ENCODE data around the gene CDC42BPA. TPM values are rescaled to one million over a fixed set of nuclear protein-coding genes. Genes with fewer than 3 reads are reported as not detected.

Gene CDC42BPA
- total RNA-seq, 2 experiments from 2014 or later, result 6.0 to 7.8 TPM

DNA sequence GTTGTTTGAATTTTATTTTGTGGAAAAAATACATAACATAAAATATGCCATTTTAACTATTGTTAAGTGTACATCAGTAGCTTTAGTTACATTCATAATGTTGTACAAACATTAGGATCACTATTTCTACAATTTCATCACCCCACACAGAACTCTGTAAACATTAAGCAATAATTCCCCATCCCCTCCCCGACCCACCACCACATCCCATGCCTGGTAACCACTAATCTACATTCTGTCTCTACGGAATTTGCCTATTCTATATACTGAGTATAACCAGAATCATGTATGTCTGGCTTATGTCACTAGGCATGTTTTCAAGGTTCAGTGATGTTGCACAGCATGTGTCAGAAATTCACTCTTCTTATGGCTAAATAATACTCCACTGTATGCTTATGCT, 47.7 kb downstream of the CDC42BPA start:
- DNase-seq (no peak), ATAC-seq (no peak)
- POLR2A ChIA-PET, result no interaction called here
- CTCF ChIA-PET, result no interaction called here
- no peaks in the 10 kb centered on the region for H3K36me3 Mint-ChIP-seq (ENCODE audit: low read depth)
- no peak overlapping the region for H3K27ac Mint-ChIP-seq
- H3K4me3 Mint-ChIP-seq, result no peak overlapping the region
- intact Hi-C loops (cut with DNase I, micrococcal nuclease), result no loop called here
- H3K27me3 Mint-ChIP-seq, result peaks cover 11% of the 10 kb centered on the region
- H3K4me1 Mint-ChIP-seq, result no peaks in the 10 kb centered on the region
- H3K9me3 Mint-ChIP-seq (ENCODE audit: low read depth), result no peaks in the 10 kb centered on the region

DNA sequence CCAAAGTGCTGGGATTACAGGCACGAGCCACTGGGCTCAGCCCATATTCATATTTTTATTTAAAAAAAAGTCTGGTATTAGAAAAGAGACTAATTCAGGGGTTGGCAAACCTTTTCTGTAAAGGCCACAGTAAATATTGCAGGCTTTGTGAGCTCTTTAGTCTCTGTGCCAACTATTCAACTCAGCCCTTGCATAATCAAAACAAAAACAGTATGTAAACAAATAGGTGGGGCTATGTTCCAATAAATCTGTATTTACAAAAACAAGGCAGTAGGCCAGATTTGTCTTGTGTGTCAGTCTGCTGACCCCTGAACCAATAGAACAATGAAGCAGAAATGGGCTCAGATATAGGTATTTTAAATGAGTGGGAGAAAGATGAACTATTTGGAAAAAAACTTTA, 49.3 kb downstream of the CDC42BPA start:
- intact Hi-C loops (cut with DNase I, micrococcal nuclease), result no loop called here
- no peak for ATAC-seq
- no peak for DNase-seq
- no peak overlapping the region for H3K4me3 Mint-ChIP-seq
- H3K9me3 Mint-ChIP-seq (ENCODE audit: low read depth), result no peaks in the 10 kb centered on the region
- no peaks in the 10 kb centered on the region for H3K36me3 Mint-ChIP-seq (ENCODE audit: low read depth)
- ChIA-PET CTCF (no interaction called here), POLR2A (no interaction called here)
- no peaks in the 10 kb centered on the region for H3K4me1 Mint-ChIP-seq
- H3K27ac Mint-ChIP-seq, result no peak overlapping the region
- peaks cover 14% of the 10 kb centered on the region for H3K27me3 Mint-ChIP-seq

DNA sequence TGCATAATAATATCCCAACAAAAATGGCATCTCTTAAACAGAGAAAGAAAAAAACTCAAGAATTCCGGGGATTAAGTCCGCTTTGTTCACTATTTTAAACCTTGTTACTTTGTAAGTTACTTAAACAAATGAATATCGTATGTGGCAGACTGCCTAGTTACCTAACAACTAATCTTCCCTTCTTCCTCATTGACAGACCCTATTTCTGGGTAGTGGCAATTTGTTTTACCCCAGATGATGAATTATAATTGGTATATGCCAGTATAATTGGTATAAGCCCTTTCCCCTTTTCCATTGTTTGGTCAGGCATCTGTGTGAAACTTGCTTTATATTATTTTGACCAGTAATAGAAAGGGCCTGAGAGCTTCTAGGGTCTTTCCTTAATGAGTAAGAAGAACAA, 52.4 kb downstream of the CDC42BPA start:
- ATAC-seq, result no peak

DNA sequence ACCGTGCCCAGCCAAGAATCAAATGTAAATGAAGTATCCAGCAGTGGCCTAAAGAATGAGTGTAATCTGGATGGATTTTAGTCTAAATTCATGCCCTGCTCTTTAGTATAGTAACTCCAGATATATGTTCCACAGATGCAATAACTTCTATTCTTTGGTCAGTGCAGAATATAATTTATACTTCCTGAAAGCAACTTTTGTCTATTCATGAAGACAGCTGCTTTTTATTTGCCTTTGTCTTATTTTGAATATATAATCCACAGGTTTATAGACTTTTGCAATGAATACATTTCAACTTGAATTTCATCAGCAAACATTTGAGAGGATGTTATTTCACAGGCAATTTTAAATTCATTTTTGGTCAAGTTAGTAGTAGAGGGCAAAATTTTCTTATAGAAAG, 54.4 kb downstream of the CDC42BPA start:
- Mint-ChIP-seq H3K36me3 (ENCODE audit: low read depth) (no peaks in the 10 kb centered on the region), H3K27me3 (peaks cover 12% of the 10 kb centered on the region), H3K9me3 (ENCODE audit: low read depth) (no peaks in the 10 kb centered on the region), H3K4me3 (no peak overlapping the region), H3K27ac (no peak overlapping the region), H3K4me1 (no peaks in the 10 kb centered on the region)
- intact Hi-C loops (cut with DNase I, micrococcal nuclease), result no loop called here
- CTCF ChIA-PET, result no interaction called here
- no peak for ATAC-seq
- POLR2A ChIA-PET, result no interaction called here
- no peak for DNase-seq

More for the DNA sequence above, 52.4 kb downstream of the CDC42BPA start:
- peaks cover 12% of the 10 kb centered on the region for H3K27me3 Mint-ChIP-seq
- H3K9me3 Mint-ChIP-seq (ENCODE audit: low read depth), result no peaks in the 10 kb centered on the region
- no peaks in the 10 kb centered on the region for H3K36me3 Mint-ChIP-seq (ENCODE audit: low read depth)
- H3K4me3 Mint-ChIP-seq, result no peak overlapping the region
- no peak overlapping the region for H3K27ac Mint-ChIP-seq
- intact Hi-C loops (cut with DNase I, micrococcal nuclease), result no loop called here
- DNase-seq, result no peak
- CTCF ChIA-PET, result no interaction called here
- H3K4me1 Mint-ChIP-seq, result no peaks in the 10 kb centered on the region
- POLR2A ChIA-PET, result no interaction called here

DNA sequence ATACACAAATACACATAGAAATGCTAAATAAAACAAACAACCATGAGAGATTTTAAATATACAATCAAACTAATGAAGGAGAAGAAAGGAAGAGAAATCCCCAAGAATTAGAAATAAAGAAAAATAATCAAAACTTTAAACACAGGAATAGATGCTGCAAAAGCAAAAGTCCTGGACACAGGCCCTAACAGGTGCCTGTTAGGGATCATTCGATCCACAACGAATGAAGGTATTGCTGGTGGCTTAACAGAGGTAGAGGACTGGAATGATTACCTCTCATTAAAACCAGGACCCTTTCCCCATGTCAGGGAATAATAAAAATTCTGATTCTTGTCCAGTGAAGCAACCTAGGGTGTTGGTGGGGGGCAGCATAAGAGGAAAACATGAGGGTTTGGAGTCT, 56.8 kb downstream of the CDC42BPA start:
- ChIA-PET CTCF (no interaction called here), POLR2A (no interaction called here)
- intact Hi-C loops (cut with DNase I, micrococcal nuclease), result no loop called here
- H3K4me1 Mint-ChIP-seq, result no peaks in the 10 kb centered on the region
- peaks cover 4% of the 10 kb centered on the region for H3K27me3 Mint-ChIP-seq
- DNase-seq, result no peak
- no peak overlapping the region for H3K27ac Mint-ChIP-seq
- H3K36me3 Mint-ChIP-seq (ENCODE audit: low read depth), result no peaks in the 10 kb centered on the region
- no peak for ATAC-seq
- no peak overlapping the region for H3K4me3 Mint-ChIP-seq
- H3K9me3 Mint-ChIP-seq (ENCODE audit: low read depth), result no peaks in the 10 kb centered on the region

DNA sequence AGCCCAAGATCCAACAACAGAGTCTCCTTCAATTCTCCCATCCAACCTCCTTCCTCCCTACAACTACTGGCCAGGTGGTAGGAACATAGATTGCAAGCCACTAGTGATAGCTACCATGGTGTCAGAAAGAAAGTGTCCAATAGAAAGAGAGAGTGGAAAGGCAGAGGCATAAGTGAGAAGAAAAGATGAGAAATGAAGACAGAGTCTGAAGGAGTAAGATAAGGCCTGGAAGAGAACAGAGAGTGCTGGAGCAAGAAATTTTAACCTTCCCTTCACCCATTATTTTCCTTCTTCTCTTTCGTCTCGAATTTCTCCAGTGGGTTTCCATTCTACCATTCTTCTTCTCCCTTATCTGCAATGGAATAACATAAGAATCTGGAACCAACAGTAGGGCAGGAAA, 57.9 kb downstream of the CDC42BPA start:
- ATAC-seq, result no peak
- ChIA-PET CTCF (no interaction called here), POLR2A (no interaction called here)
- no peaks in the 10 kb centered on the region for H3K9me3 Mint-ChIP-seq (ENCODE audit: low read depth)
- H3K4me1 Mint-ChIP-seq, result no peaks in the 10 kb centered on the region
- no peak overlapping the region for H3K27ac Mint-ChIP-seq
- intact Hi-C loops (cut with DNase I, micrococcal nuclease), result no loop called here
- peaks cover 4% of the 10 kb centered on the region for H3K27me3 Mint-ChIP-seq
- DNase-seq, result no peak
- no peak overlapping the region for H3K4me3 Mint-ChIP-seq
- H3K36me3 Mint-ChIP-seq (ENCODE audit: low read depth), result no peaks in the 10 kb centered on the region

DNA sequence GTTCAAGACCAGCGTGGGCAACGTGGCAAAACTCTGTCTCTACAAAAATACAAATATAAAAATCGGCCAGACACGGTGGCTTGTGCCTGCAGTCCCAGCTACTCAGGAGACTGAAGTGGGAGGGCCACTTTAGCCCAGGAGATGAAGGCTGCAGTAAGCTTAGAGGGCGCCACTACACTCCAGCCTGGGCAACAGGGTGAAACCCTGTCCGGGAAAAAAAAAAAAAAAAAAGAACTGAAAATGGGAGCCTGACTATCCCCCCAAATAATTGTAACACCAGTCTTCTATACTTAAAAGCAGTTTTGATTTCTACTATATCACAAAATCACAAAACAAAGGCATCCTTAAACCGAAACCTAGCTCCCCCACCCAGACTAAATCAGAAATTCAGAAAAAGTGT, 60.3 kb downstream of the CDC42BPA start:
- ChIA-PET POLR2A (interaction anchor here (0.6 kb wide), 1 partner anchor 769 kb away, joined by 3 read pairs; no protein-coding TSS in a partner anchor), CTCF (no interaction called here)

DNA sequence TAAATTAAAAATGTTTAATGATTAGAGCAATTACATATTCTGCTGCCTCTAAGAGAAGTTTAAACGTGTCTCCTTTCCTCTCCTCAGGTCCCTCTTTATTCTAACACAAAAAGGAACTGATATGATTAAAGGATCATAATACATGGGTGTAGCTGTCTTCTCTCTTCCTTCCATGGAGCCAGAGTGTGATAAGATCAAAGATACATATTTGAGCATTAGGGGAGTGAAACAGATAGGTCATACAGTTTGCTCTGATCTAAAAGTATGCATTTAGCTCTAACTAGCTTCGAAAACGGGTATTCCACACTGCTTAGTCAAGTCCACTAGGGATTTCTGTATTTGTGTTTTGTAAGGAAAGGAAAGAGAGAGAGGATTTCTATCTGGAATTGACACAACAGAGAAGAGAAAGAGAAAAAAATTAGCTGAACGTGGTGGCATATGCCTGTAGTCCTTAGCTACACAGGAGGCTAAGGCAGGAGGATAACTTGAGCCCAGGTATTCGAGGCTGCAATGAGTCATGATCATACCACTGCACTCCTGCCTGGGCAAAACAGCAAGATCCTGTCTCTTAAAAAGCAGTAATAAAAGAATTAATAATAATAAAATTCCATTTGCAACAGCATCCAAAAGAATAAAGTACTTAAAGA, 63.1 kb downstream of the CDC42BPA start:
- Mint-ChIP-seq H3K4me3 (no peak overlapping the region), H3K9me3 (ENCODE audit: low read depth) (no peaks in the 10 kb centered on the region), H3K4me1 (no peaks in the 10 kb centered on the region), H3K27ac (no peak overlapping the region), H3K27me3 (peaks cover 5% of the 10 kb centered on the region), H3K36me3 (ENCODE audit: low read depth) (no peaks in the 10 kb centered on the region)
- CTCF ChIA-PET, result interaction anchor here (1.1 kb wide), 1 partner anchor 12 kb away, joined by 6 read pairs; no protein-coding TSS in a partner anchor
- POLR2A ChIA-PET, result no interaction called here
- ATAC-seq (no peak), DNase-seq (no peak)
- intact Hi-C loops (cut with DNase I, micrococcal nuclease), result no loop called here

More for the DNA sequence above, 60.3 kb downstream of the CDC42BPA start:
- no peak overlapping the region for H3K27ac Mint-ChIP-seq
- no peak for ATAC-seq
- peaks cover 3% of the 10 kb centered on the region for H3K27me3 Mint-ChIP-seq
- DNase-seq, result no peak
- H3K9me3 Mint-ChIP-seq (ENCODE audit: low read depth), result no peaks in the 10 kb centered on the region
- H3K36me3 Mint-ChIP-seq (ENCODE audit: low read depth), result no peaks in the 10 kb centered on the region
- no peaks in the 10 kb centered on the region for H3K4me1 Mint-ChIP-seq
- intact Hi-C loops (cut with DNase I, micrococcal nuclease), result no loop called here
- H3K4me3 Mint-ChIP-seq, result no peak overlapping the region

DNA sequence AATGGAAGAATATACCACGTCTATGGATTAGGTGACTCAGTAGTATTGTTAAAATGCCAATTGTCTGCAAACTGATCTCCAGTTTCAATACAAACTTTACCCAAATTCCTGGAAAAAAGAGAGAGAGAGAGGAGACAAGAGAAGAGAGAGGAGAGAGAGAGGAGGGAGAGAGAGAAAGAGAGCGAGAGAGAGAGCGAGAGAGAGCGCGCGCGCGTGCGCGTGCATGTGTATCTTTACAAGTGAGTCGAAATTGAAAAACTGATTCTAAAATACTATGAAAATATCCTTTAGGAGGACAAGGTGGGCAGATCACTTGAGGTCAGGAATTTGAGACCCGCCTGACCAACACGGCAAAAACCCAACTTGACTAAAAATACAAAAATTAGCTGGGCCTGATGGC, 65.2 kb downstream of the CDC42BPA start:
- no peaks in the 10 kb centered on the region for H3K36me3 Mint-ChIP-seq (ENCODE audit: low read depth)
- no peak overlapping the region for H3K27ac Mint-ChIP-seq
- ChIA-PET CTCF (no interaction called here), POLR2A (no interaction called here)
- DNase-seq, result no peak
- no peaks in the 10 kb centered on the region for H3K9me3 Mint-ChIP-seq (ENCODE audit: low read depth)
- H3K4me3 Mint-ChIP-seq, result no peak overlapping the region
- intact Hi-C loops (cut with DNase I, micrococcal nuclease), result no loop called here
- no peak for ATAC-seq
- H3K27me3 Mint-ChIP-seq, result peaks cover 9% of the 10 kb centered on the region
- no peaks in the 10 kb centered on the region for H3K4me1 Mint-ChIP-seq

DNA sequence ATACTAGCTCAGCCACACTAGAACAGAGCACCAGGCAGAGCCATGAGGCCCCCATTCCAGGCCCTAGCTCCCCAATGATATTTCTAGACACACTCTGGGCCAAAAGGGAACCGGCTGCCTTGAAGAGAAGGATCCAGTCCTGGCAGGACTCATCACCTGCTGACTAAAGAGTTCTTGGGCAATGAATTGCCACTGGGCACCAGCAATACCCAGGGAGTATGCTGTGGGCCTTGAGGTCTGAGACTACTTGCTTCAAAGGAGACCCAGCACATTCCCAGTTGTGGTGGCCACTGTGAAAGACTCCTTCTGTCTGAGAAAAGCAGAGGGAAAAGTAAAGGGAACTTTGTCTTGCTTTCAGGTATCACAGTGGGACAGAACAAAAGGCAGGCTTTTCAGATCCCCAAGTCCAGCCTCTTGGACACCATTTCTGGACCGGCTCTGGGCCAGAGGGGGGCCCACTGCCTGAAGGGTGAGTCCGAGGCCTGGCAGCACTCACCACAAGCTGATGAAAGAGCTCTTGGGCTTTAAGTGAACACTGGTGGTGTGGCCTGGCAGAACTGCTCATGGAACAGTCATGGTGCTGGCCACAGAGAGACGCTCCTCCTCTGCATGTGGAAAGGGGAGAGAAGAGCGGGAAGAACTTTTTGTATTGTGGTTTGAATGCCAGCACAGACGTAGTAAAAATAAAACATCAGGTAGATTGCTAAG, 72.5 kb downstream of the CDC42BPA start:
- ChIA-PET POLR2A (no interaction called here), CTCF (no interaction called here)
- H3K4me1 Mint-ChIP-seq, result peaks cover 6% of the 10 kb centered on the region
- intact Hi-C loops (cut with DNase I, micrococcal nuclease), result no loop called here
- H3K9me3 Mint-ChIP-seq (ENCODE audit: low read depth), result no peaks in the 10 kb centered on the region
- no peak overlapping the region for H3K27ac Mint-ChIP-seq
- H3K36me3 Mint-ChIP-seq (ENCODE audit: low read depth), result peaks cover 2% of the 10 kb centered on the region
- ATAC-seq (no peak), DNase-seq (no peak)
- peaks cover 10% of the 10 kb centered on the region for H3K27me3 Mint-ChIP-seq
- H3K4me3 Mint-ChIP-seq, result no peak overlapping the region

DNA sequence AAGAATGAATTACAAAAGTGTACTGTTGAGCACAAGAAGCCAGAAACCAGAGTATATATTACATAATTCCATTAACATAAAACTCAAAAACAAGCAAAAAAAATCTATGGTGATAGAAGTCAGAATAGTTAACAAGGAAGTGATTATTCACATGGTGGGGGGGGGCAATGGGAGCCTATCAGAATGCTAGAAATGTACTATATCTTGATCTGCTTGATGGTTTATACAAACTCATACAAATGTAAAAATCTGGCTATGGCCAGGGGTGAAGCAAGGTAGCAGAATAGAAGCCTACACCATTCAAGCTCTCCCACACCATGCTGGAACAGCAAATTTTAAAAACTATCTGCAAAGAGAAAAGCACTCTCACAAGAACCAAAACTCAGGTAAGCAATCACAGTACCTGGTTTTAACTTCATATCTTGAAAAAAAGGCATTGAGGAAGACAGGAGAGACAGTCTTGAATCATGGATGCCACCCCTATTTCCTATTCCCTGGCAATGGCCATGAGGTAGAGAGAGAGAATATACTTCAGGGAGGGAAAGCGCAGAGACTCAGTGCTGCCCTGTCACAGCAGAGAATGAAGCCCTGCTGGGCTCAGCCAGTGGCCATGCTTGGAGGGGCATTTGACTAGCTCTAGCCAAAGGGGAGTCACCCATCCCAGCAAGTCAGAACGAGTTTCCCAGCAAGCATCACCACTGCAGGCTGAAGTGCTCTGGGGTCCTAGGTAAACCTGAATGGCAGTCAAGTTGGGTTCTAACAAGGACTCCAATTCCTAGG, 73.8 kb downstream of the CDC42BPA start:
- ChIA-PET CTCF (interaction anchor here (0.6 to 1.0 kb wide), 3 partner anchors 9 to 204 kb away, joined by 3 read pairs; no protein-coding TSS in a partner anchor), POLR2A (no interaction called here)
- Mint-ChIP-seq H3K4me1 (peaks cover 6% of the 10 kb centered on the region), H3K4me3 (no peak overlapping the region), H3K36me3 (ENCODE audit: low read depth) (peaks cover 2% of the 10 kb centered on the region), H3K9me3 (ENCODE audit: low read depth) (no peaks in the 10 kb centered on the region), H3K27me3 (peaks cover 11% of the 10 kb centered on the region), H3K27ac (no peak overlapping the region)
- ATAC-seq, result no peak
- intact Hi-C loops (cut with DNase I, micrococcal nuclease), result no loop called here
- DNase-seq, result no peak
